ENCODE results near the gene CYP4F22.

DNA sequence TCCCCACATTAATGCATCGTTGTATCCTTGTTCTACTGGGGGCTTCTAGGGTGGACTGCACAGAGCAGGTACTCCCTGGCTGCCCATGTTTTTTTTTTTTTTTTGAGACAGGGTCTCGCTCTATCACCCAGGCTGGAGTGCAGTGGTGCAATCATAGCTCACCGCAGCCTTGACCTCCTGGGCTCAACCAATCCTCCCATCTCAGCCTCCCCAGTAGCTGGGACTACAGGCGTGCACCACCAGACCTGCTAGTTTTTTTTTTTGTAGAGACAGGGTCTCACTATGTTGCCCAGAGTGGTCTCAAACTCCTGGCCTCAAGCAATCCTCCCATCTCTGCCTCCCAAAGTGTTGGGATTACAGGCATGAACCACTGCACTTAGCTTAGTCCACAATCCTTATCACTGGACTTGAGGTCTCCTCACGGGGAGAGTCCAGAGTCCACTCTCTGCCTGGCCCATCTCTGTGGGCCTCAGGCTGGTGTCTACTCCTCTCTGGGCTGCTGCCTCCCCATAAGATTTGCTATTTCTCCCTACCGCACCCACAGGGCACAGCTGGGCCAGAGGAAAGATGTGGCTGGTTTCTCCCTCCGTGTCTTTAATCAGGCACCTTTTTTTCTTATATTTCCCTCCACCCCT lies 56.3 kb downstream of the CYP4F22 start:
- TF ChIP-seq POLR2A (IDR thresholded peaks at IDR 0.05) = no peak
- TF ChIP-seq, protein P1, sequence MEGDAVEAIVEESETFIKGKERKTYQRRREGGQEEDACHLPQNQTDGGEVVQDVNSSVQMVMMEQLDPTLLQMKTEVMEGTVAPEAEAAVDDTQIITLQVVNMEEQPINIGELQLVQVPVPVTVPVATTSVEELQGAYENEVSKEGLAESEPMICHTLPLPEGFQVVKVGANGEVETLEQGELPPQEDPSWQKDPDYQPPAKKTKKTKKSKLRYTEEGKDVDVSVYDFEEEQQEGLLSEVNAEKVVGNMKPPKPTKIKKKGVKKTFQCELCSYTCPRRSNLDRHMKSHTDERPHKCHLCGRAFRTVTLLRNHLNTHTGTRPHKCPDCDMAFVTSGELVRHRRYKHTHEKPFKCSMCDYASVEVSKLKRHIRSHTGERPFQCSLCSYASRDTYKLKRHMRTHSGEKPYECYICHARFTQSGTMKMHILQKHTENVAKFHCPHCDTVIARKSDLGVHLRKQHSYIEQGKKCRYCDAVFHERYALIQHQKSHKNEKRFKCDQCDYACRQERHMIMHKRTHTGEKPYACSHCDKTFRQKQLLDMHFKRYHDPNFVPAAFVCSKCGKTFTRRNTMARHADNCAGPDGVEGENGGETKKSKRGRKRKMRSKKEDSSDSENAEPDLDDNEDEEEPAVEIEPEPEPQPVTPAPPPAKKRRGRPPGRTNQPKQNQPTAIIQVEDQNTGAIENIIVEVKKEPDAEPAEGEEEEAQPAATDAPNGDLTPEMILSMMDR (IDR thresholded peaks at IDR 0.05) = no peak

All from body of pancreas (tissue), 4 donors.